Ovary (tissue), 9 donors: ENCODE data around the gene IGF1R. TPM values are rescaled to one million over a fixed set of nuclear protein-coding genes. Genes with fewer than 3 reads are reported as not detected.

Experiments used
- DNase-seq, 5 donors: peaks; one replicate each; pipeline ENCODE4 v3.0.0-alpha.2; 2019 to 2020
- H3K27ac ChIP-seq, 2 donors: fragments of 200-600 bp; one replicate each; pipeline versions ENCODE4 v1.5.1 to v1.8.0; 2019 to 2022
- H3K27me3 ChIP-seq: fragments of 200-600 bp; one replicate; pipeline ENCODE4 v1.8.0; 2022
- H3K36me3 ChIP-seq: fragments of 200-600 bp; sonication (generic); one replicate; pipeline ENCODE4 v1.5.1; 2019
- H3K4me1 ChIP-seq: one replicate; pipeline ENCODE4 v1.8.1; 2013; ENCODE audit warnings: mild to moderate bottlenecking, moderate library complexity; ENCODE audit not compliant: insufficient read depth
- H3K4me3 ChIP-seq: fragments of 200-600 bp; sonication (generic); one replicate; pipeline ENCODE4 v1.5.1; 2017
- H3K9me3 ChIP-seq, 2 donors: fragments of 200-600 bp in 1 of 2; sonication (generic) in 1 of 2; one replicate each; pipeline versions ENCODE4 v1.5.1 to v1.8.1; 2013 to 2019; ENCODE audit warnings: mild to moderate bottlenecking in 1 of 2, moderate library complexity in 1 of 2
- EP300 ChIP-seq: sonication (generic); formaldehyde crosslinking; IDR thresholded peaks from one replicate; pipeline ENCODE4 v1.6.1; 2017; ENCODE audit warnings: antibody characterized with exemption
- POLR2A ChIP-seq: fragments of 450-650 bp; IDR thresholded peaks from one replicate; pipeline ENCODE4 v1.6.1; 2017; ENCODE audit warnings: antibody characterized with exemption, mild to moderate bottlenecking, moderate library complexity
- WGBS, 3 donors: extraction: QIAGEN DNeasy Blood & Tissue Kit in 1 of 3; methylation state at CpG; one replicate each; pipeline versions ENCODE4 v1.1.5 to v1.1.7; 2013 to 2017; 5-methylcytosine and 5-hydroxymethylcytosine counted together
- intact Hi-C, 4 donors: fragments of 100-400 bp; cut with DNase I; formaldehyde crosslinking; loops; one replicate each; pipeline versions ENCODE4 v1.11.0 to v1.15.1; 2022 to 2023
- polyA plus RNA-seq, 2 donors: library from polyadenylated mRNA; stranded (reverse); fragments of 200-250 nt in 1 of 2; fragments of 350-450 nt in 1 of 2; fragmentation: Illumina TruSeq in 1 of 2; extraction: RNeasy Lipid Tissue Mini Kit (QIAGEN cat#74804) in 1 of 2; gene quantifications; one replicate each; pipeline ENCODE4 v1.2.3, GENCODE V29; 2013 to 2014
- total RNA-seq, 7 donors: library from RNA; depleted of rRNA in 2 of 7; stranded (reverse); fragments of >200 nt in 2 of 7; fragmentation: NEBNext Ultra II Directional in 3 of 7; extraction: Animal tissue kit (Norgen Biotek cat#: 25700) in 3 of 7; gene quantifications; one replicate each; pipeline versions ENCODE4 v1.1.0 to v1.2.4, GENCODE V29; 2016 to 2023
- TF ChIP-seq, protein P1 (sequence below), 3 donors: fragments of 450-650 bp in 2 of 3; fragments of 200-600 bp in 1 of 3; IDR thresholded peaks; one replicate each; pipeline versions ENCODE4 v1.5.1 to v1.8.0; 2016 to 2022; ENCODE audit warnings: antibody characterized with exemption in 3 of 3, mild to moderate bottlenecking in 1 of 3
- donor health status: DM: no; HTN: no; CAD: no; lungs with moderate emphysema.
- donor health status: DM: no; HTN: no; CAD: no.
- donor health status: Bipolar disorder and iron deficiency.
- donor health status: DM: yes; HTN: yes; CAD: no.
- donor health status: DM: no; HTN: no; CAD: no.
- donor health status: DM: yes; HTN: yes; CAD: no.

Gene IGF1R
- total and polyA plus RNA-seq, 9 donors = 15.4 to 88.7 (median 68.9) TPM

- TF ChIP-seq POLR2A = no peak
- TF ChIP-seq, protein P1, sequence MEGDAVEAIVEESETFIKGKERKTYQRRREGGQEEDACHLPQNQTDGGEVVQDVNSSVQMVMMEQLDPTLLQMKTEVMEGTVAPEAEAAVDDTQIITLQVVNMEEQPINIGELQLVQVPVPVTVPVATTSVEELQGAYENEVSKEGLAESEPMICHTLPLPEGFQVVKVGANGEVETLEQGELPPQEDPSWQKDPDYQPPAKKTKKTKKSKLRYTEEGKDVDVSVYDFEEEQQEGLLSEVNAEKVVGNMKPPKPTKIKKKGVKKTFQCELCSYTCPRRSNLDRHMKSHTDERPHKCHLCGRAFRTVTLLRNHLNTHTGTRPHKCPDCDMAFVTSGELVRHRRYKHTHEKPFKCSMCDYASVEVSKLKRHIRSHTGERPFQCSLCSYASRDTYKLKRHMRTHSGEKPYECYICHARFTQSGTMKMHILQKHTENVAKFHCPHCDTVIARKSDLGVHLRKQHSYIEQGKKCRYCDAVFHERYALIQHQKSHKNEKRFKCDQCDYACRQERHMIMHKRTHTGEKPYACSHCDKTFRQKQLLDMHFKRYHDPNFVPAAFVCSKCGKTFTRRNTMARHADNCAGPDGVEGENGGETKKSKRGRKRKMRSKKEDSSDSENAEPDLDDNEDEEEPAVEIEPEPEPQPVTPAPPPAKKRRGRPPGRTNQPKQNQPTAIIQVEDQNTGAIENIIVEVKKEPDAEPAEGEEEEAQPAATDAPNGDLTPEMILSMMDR (IDR thresholded peaks at IDR 0.05) = peak; percentile 38 to 79 (median 59)
- intact Hi-C loops = no loop called here
- Histone ChIP-seq H3K27me3 (no peaks in the 10 kb centered on the region), H3K4me3 (no peak overlapping the region), H3K27ac (peak overlapping the region; percentile 86 to 94), H3K36me3 (no peaks in the 10 kb centered on the region), H3K4me1 (peaks cover 33% of the 10 kb centered on the region), H3K9me3 (no peaks in the 10 kb centered on the region)
- 33 to 34% (median 34%) methylated on average over 15 of the region's 15 CpGs for WGBS, 3 donors
- peak; percentile 68 to 79 (median 77) for DNase-seq
These were observed 202.7 kb downstream of the IGF1R start for GRCh38 chr15:98850961-98851572.

- no peaks in the 10 kb centered on the region for H3K36me3 ChIP-seq
- H3K4me1 ChIP-seq = peaks cover 39% of the 10 kb centered on the region
- peak overlapping the region; percentile 76 to 94 for H3K27ac ChIP-seq
- H3K9me3 ChIP-seq = no peaks in the 10 kb centered on the region
- WGBS, 3 donors = 1 to 2% (median 1%) methylated on average over 8 of the region's 8 CpGs
- H3K4me3 ChIP-seq = peak overlapping the region; percentile 54
- peak; percentile 76 to 92 (median 90) for DNase-seq
- no peaks in the 10 kb centered on the region for H3K27me3 ChIP-seq
- intact Hi-C loops = no loop called here
- TF ChIP-seq EP300 = no peak
- peak; percentile 74 for TF ChIP-seq POLR2A
- TF ChIP-seq, protein P1 (IDR thresholded peaks at IDR 0.05) = peak in 2 of 3 donors; percentile 22 to 26
These were observed 204.8 kb downstream of the IGF1R start for GRCh38 chr15:98853161-98853560.

DNA sequence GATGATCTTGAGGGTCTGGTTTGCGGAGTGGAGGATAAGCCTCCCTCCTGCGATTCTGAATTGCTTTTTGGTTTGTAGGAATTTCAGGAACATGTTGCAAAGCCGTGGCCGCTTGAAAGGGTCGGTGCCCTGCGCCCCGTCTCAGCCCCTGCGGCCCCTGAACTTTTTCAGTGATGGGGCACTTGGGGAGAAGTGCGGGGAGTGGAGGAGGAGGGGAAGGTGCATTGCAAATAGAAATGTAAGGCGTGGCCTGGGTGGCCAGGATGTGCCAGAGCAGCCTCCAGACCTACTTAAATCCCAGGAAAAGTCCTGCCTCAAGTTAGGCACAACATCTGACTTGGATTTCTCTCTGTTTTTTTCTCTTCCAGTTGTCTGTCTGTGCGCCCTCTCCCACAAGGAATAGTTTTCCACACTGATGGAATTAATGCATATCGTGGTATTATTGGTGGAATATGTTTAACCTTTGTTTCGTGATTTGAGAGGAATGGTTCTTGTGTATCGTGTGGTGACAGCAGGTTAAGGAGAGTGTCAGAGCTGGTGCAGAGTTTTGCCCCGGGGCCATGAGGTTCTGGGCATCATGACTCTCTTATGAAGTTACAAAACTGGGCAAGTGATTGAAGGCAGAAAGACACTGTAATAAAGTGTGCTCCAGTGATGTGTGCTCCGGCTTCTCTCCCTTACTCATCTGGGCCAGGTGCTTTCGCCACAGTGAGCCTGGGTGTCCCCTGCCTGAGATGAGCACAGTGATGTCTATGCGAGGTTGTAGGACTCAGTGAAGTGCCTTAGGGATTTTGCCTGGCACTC, 205.5 kb downstream of the IGF1R start:
- H3K9me3 ChIP-seq = no peaks in the 10 kb centered on the region
- peak overlapping the region; percentile 54 for H3K4me3 ChIP-seq
- peaks cover 37% of the 10 kb centered on the region for H3K4me1 ChIP-seq
- H3K36me3 ChIP-seq = no peaks in the 10 kb centered on the region
- H3K27me3 ChIP-seq = no peaks in the 10 kb centered on the region
- WGBS, 3 donors = 49 to 53% (median 50%) methylated on average over 18 of the region's 18 CpGs
- intact Hi-C loops = no loop called here
- DNase-seq = peak in 1 of 5 donors; percentile 49
- TF ChIP-seq POLR2A = no peak
- TF ChIP-seq, protein P1 (IDR thresholded peaks at IDR 0.05) = no peak
- TF ChIP-seq EP300 = no peak
- peak overlapping the region in 1 of 2 donors; percentile 94 for H3K27ac ChIP-seq

- intact Hi-C loops = no loop called here
- 71 to 79% (median 74%) methylated on average over 7 of the region's 7 CpGs for WGBS, 3 donors
- Histone ChIP-seq H3K9me3 (no peaks in the 10 kb centered on the region), H3K27ac (peak overlapping the region in 1 of 2 donors; percentile 94), H3K4me1 (peaks cover 39% of the 10 kb centered on the region), H3K27me3 (no peaks in the 10 kb centered on the region), H3K36me3 (no peaks in the 10 kb centered on the region), H3K4me3 (no peak overlapping the region)
- no peak for DNase-seq
- no peak for TF ChIP-seq POLR2A
- TF ChIP-seq EP300 = no peak
- TF ChIP-seq, protein P1 (IDR thresholded peaks at IDR 0.05) = no peak
These were observed 206.2 kb downstream of the IGF1R start for GRCh38 chr15:98854496-98854895.
